Astrocyte (in vitro differentiated cells and primary cell): ENCODE data around the gene CIROP. TPM values are rescaled to one million over a fixed set of nuclear protein-coding genes. Genes with fewer than 3 reads are reported as not detected.

Source experiments
- DNase-seq: peaks from one replicate; pipeline ENCODE4 v3.0.0-alpha.2; 2010; ENCODE audit warnings: low read depth
- FAIRE-seq: peaks from 2 replicates; lab custom pipeline; 2011; peaks lifted over from hg19 to GRCh38; lab: Jason Lieb, UNC
- H2AFZ ChIP-seq: 2 replicates; pipeline ENCODE4 v1.6.0; 2012; ENCODE audit warnings: low read depth, low read length, inconsistent platforms
- H3K27ac ChIP-seq: 2 replicates; pipeline ENCODE4 v1.5.1; 2011; ENCODE audit warnings: low read depth, low read length, inconsistent platforms
- H3K27me3 ChIP-seq: 2 replicates; pipeline ENCODE4 v1.6.0; 2011; ENCODE audit warnings: low read length, inconsistent platforms; ENCODE audit not compliant: insufficient read depth
- H3K36me3 ChIP-seq: 2 replicates; pipeline ENCODE4 v1.5.1; 2011; ENCODE audit warnings: low read length, inconsistent platforms; ENCODE audit not compliant: insufficient read depth
- H3K4me1 ChIP-seq: 2 replicates; pipeline ENCODE4 v1.5.1; 2011; ENCODE audit warnings: low read length, inconsistent platforms; ENCODE audit not compliant: insufficient read depth
- H3K4me2 ChIP-seq: 2 replicates; pipeline ENCODE4 v1.6.0; 2012; ENCODE audit warnings: low read length, inconsistent platforms
- H3K4me3 ChIP-seq: 2 replicates; pipeline ENCODE4 v1.5.1; 2011; ENCODE audit warnings: low read depth, mild to moderate bottlenecking, low read length, inconsistent platforms; ENCODE audit not compliant: insufficient read depth
- H3K79me2 ChIP-seq: 2 replicates; pipeline ENCODE4 v1.6.0; 2012; ENCODE audit warnings: mild to moderate bottlenecking, low read length, inconsistent platforms; ENCODE audit not compliant: insufficient read depth
- H3K9ac ChIP-seq: 2 replicates; pipeline ENCODE4 v1.6.0; 2012; ENCODE audit warnings: mild to moderate bottlenecking, low read length, inconsistent platforms
- H3K9me3 ChIP-seq: 2 replicates; pipeline ENCODE4 v1.5.1; 2012; ENCODE audit warnings: low read depth, mild to moderate bottlenecking, low read length, inconsistent platforms; ENCODE audit not compliant: insufficient read depth
- H4K20me1 ChIP-seq: 2 replicates; pipeline ENCODE4 v1.6.0; 2012; ENCODE audit warnings: low read length, inconsistent platforms; ENCODE audit not compliant: insufficient read depth
- H3K27ac Mint-ChIP-seq: one replicate; pipeline ENCODE4 v1.8.0; 2021; ENCODE audit warnings: mild to moderate bottlenecking, mixed read lengths; ENCODE audit not compliant: unreplicated experiment
- H3K27me3 Mint-ChIP-seq: one replicate; pipeline ENCODE4 v1.8.0; 2021; ENCODE audit warnings: low read depth, mixed read lengths; ENCODE audit not compliant: unreplicated experiment
- H3K36me3 Mint-ChIP-seq: one replicate; pipeline ENCODE4 v1.8.0; 2021; ENCODE audit warnings: low read depth, mixed read lengths; ENCODE audit not compliant: unreplicated experiment
- H3K4me1 Mint-ChIP-seq: one replicate; pipeline ENCODE4 v1.8.0; 2021; ENCODE audit warnings: low read depth, mixed read lengths; ENCODE audit not compliant: unreplicated experiment
- H3K4me3 Mint-ChIP-seq: one replicate; pipeline ENCODE4 v1.8.0; 2021; ENCODE audit warnings: mild to moderate bottlenecking, moderate library complexity, mixed read lengths; ENCODE audit not compliant: unreplicated experiment
- H3K9me3 Mint-ChIP-seq: one replicate; pipeline ENCODE4 v1.8.0; 2021; ENCODE audit warnings: mild to moderate bottlenecking, mixed read lengths; ENCODE audit not compliant: unreplicated experiment
- CTCF ChIP-seq: IDR thresholded peaks from 2 replicates; pipeline ENCODE4 v1.5.1; 2011; ENCODE audit warnings: low read depth, mild to moderate bottlenecking, inconsistent platforms, low read length, moderate library complexity; ENCODE audit not compliant: insufficient read depth
- EZH2 ChIP-seq: IDR thresholded peaks from 2 replicates; pipeline ENCODE4 v1.6.1; 2012; ENCODE audit warnings: mild to moderate bottlenecking, low read length, inconsistent platforms; ENCODE audit not compliant: insufficient read depth
- total RNA-seq: library from RNA; stranded (reverse); gene quantifications from 2 replicates; pipeline ENCODE4 v1.2.1, GENCODE V29; 2021

CIROP gene
- total RNA-seq, 1 donor from 2014 or later: not detected

GRCh38 chr14:23125011-23125410, 20.2 kb upstream of the CIROP start:
- no peak for TF ChIP-seq EZH2
- TF ChIP-seq CTCF: no peak
- H3K27me3 Mint-ChIP-seq: peaks cover 22% of the 10 kb centered on the region
- no peak overlapping the region for H3K27ac ChIP-seq
- DNase-seq (no peak), FAIRE-seq (no peak)
- H3K79me2 ChIP-seq: no peaks in the 10 kb centered on the region
- H3K4me3 ChIP-seq: no peak overlapping the region
- H3K4me1 ChIP-seq: peaks cover 10% of the 10 kb centered on the region
- H3K9ac ChIP-seq: no peak overlapping the region
- H3K27me3 ChIP-seq: peaks cover 6% of the 10 kb centered on the region
- no peaks in the 10 kb centered on the region for H4K20me1 ChIP-seq
- H3K4me3 Mint-ChIP-seq: no peak overlapping the region
- no peak overlapping the region for H3K4me2 ChIP-seq
- no peak overlapping the region for H2AFZ ChIP-seq
- no peak overlapping the region for H3K27ac Mint-ChIP-seq
- no peaks in the 10 kb centered on the region for H3K9me3 ChIP-seq
- H3K36me3 Mint-ChIP-seq: peaks cover 6% of the 10 kb centered on the region
- no peaks in the 10 kb centered on the region for H3K36me3 ChIP-seq
- no peaks in the 10 kb centered on the region for H3K9me3 Mint-ChIP-seq
- peaks cover 14% of the 10 kb centered on the region for H3K4me1 Mint-ChIP-seq

GRCh38 chr14:23124337-23124954, 19.7 kb upstream of the CIROP start:
- H3K4me3 Mint-ChIP-seq: no peak overlapping the region
- peaks cover 14% of the 10 kb centered on the region for H3K4me1 Mint-ChIP-seq
- Histone ChIP-seq H2AFZ (no peak overlapping the region), H3K36me3 (no peaks in the 10 kb centered on the region), H3K27me3 (peaks cover 4% of the 10 kb centered on the region), H3K27ac (no peak overlapping the region), H3K4me3 (no peak overlapping the region), H3K4me2 (no peak overlapping the region), H4K20me1 (no peaks in the 10 kb centered on the region), H3K4me1 (peaks cover 10% of the 10 kb centered on the region), H3K9ac (no peak overlapping the region), H3K79me2 (no peaks in the 10 kb centered on the region), H3K9me3 (no peaks in the 10 kb centered on the region)
- H3K36me3 Mint-ChIP-seq: peaks cover 6% of the 10 kb centered on the region
- no peaks in the 10 kb centered on the region for H3K9me3 Mint-ChIP-seq
- H3K27me3 Mint-ChIP-seq: peaks cover 22% of the 10 kb centered on the region
- DNase-seq (no peak), FAIRE-seq (no peak)
- no peak overlapping the region for H3K27ac Mint-ChIP-seq
- TF ChIP-seq EZH2: no peak

- Mint-ChIP-seq H3K36me3 (peaks cover 4% of the 10 kb centered on the region), H3K9me3 (no peaks in the 10 kb centered on the region), H3K27me3 (peaks cover 18% of the 10 kb centered on the region), H3K4me3 (no peak overlapping the region), H3K27ac (no peak overlapping the region), H3K4me1 (peaks cover 14% of the 10 kb centered on the region)
- no peak for TF ChIP-seq EZH2
- FAIRE-seq (no peak), DNase-seq (no peak)
- no peak overlapping the region for H3K4me3 ChIP-seq
- no peak overlapping the region for H2AFZ ChIP-seq
- H3K9me3 ChIP-seq: no peaks in the 10 kb centered on the region
- no peak overlapping the region for H3K27ac ChIP-seq
- no peaks in the 10 kb centered on the region for H3K79me2 ChIP-seq
- H4K20me1 ChIP-seq: no peaks in the 10 kb centered on the region
- H3K9ac ChIP-seq: no peak overlapping the region
- no peak overlapping the region for H3K4me2 ChIP-seq
- H3K36me3 ChIP-seq: no peaks in the 10 kb centered on the region
- H3K4me1 ChIP-seq: peaks cover 10% of the 10 kb centered on the region
- H3K27me3 ChIP-seq: peaks cover under 1% of the 10 kb centered on the region
Measured at GRCh38 chr14:23123419-23123818, 18.6 kb upstream of the CIROP start.
